Activated naive CD4-positive, alpha-beta T cell treated with anti-CD3 and anti-CD28 coated beads for 36 hours (primary cell): ENCODE data around the gene SNX25. TPM values are rescaled to one million over a fixed set of nuclear protein-coding genes. Genes with fewer than 3 reads are reported as not detected.
"Not testable (repeated sequence)": the region's sequence is repeated elsewhere in the genome, so short reads cannot be mapped to it uniquely, and the experiment has no call there.

Source experiments
- CTCF ChIA-PET: fragments of 350-600 bp; sonication (Branson Sonifier 250); formaldehyde crosslinking; loops from one replicate; lab custom pipeline; 2021; ENCODE audit warnings: antibody characterized with exemption; lab: Charles Lee
- DNase-seq: peaks from one replicate; pipeline ENCODE4 v3.0.0-alpha.2; 2020
- H3K27ac Mint-ChIP-seq: one replicate; pipeline ENCODE4 v1.8.0; 2021; ENCODE audit warnings: mild to moderate bottlenecking, mixed read lengths
- H3K27me3 Mint-ChIP-seq: one replicate; pipeline ENCODE4 v1.8.0; 2021; ENCODE audit warnings: low read depth, mixed read lengths
- H3K36me3 Mint-ChIP-seq: one replicate; pipeline ENCODE4 v1.8.0; 2021; ENCODE audit warnings: low read depth, mixed read lengths
- H3K4me1 Mint-ChIP-seq: one replicate; pipeline ENCODE4 v1.8.0; 2021; ENCODE audit warnings: low read depth, mixed read lengths
- H3K4me3 Mint-ChIP-seq: one replicate; pipeline ENCODE4 v1.8.0; 2021; ENCODE audit warnings: mild to moderate bottlenecking, moderate library complexity, mixed read lengths
- H3K9me3 Mint-ChIP-seq: one replicate; pipeline ENCODE4 v1.8.0; 2021; ENCODE audit warnings: mixed read lengths
- intact Hi-C: fragments of 100-400 bp; cut with micrococcal nuclease; formaldehyde crosslinking; loops from one replicate; pipeline ENCODE4 v1.15.1; 2023
- total RNA-seq, 2 experiments: library from RNA; stranded (reverse); gene quantifications; one replicate each; pipeline ENCODE4 v1.2.3, GENCODE V29; 2021

The SNX25 gene
- total RNA-seq, 2 experiments from 2014 or later = 11.0 to 14.6 TPM

DNA sequence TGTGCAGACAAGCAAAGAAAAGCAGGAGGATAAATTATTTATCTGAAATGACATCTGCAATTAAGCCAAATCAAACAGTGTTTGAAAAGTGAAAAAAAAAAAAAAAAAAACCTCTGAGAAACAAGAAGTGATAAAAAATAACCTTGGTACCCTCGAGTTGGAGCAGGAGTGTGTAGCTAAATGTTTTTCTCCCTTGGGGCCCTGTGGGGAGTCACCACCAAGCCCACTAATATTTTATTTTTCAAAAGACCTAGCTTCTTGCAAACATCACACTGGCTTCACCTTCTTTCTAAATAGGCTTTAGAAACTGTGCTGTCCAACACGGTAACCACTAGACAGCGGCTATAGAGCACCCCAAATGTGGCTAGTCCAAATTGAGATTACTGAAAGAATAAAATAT lies 47.7 kb downstream of the SNX25 start:
- Mint-ChIP-seq H3K4me3 (no peak overlapping the region), H3K27ac (no peak overlapping the region), H3K9me3 (no peaks in the 10 kb centered on the region), H3K27me3 (no peaks in the 10 kb centered on the region), H3K4me1 (peaks cover 54% of the 10 kb centered on the region), H3K36me3 (peaks cover 5% of the 10 kb centered on the region)
- CTCF ChIA-PET = interaction anchor here (0.6 kb wide), 2 partner anchors 21 to 196 kb away, joined by 3 to 6 read pairs; no protein-coding TSS in a partner anchor
- intact Hi-C loops = no loop called here
- DNase-seq = no peak

DNA sequence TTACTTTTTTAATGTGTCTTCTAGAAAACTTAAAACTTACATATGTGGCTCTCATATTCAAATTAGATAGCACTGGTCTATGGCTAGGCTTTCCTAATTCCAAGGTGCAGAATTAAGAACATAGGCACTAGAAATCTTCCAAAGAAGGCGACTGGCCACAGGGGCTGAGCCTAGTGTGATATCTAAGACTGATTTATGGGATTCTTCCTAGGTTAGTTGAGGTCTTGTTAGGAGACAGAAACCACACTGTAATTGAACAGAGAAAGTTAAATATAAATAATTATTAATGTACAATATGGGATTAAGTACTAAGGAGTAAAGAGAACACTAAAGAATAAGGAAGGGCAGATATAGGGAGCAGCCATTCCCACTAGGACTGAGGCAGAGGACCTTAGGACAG lies 48.3 kb downstream of the SNX25 start:
- intact Hi-C loops = loop anchor here (1.0 kb wide), 2 partner anchors 8 to 41 kb away; no protein-coding TSS in a partner anchor
- no peaks in the 10 kb centered on the region for H3K9me3 Mint-ChIP-seq
- no peak overlapping the region for H3K4me3 Mint-ChIP-seq
- peaks cover 54% of the 10 kb centered on the region for H3K4me1 Mint-ChIP-seq
- DNase-seq = no peak
- no peaks in the 10 kb centered on the region for H3K27me3 Mint-ChIP-seq
- no peak overlapping the region for H3K27ac Mint-ChIP-seq
- CTCF ChIA-PET = no interaction called here
- H3K36me3 Mint-ChIP-seq = peaks cover 5% of the 10 kb centered on the region

DNA sequence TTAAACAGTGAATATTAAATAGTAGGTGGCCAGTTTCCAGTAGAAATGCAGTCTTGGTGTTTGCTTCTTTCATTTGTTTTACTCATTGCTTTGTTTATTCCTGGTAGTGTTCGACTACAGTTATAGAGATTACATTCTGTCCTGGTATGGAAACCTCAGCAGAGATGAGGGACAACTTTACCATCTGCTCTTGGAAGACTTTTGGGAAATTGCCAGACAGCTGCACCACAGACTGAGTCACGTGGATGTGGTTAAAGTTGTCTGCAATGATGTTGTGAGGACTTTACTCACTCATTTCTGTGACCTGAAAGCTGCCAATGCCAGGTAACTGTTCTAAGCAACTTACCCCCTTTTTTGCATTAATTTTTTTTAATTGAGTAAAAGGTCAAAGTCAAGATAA lies 49.3 kb downstream of the SNX25 start:
- not testable (repeated sequence) for H3K27ac Mint-ChIP-seq, H3K36me3 Mint-ChIP-seq, H3K27me3 Mint-ChIP-seq, H3K9me3 Mint-ChIP-seq
- CTCF ChIA-PET = interaction anchor here (0.8 kb wide), 1 partner anchor 54 kb away, joined by 3 read pairs; no protein-coding TSS in a partner anchor
- peak; percentile 45 for DNase-seq
- intact Hi-C loops = loop anchor here (1.0 kb wide), 2 partner anchors 9 to 42 kb away; no protein-coding TSS in a partner anchor
- Mint-ChIP-seq H3K4me3 (peak overlapping the region; percentile 12), H3K4me1 (peaks cover 51% of the 10 kb centered on the region)

DNA sequence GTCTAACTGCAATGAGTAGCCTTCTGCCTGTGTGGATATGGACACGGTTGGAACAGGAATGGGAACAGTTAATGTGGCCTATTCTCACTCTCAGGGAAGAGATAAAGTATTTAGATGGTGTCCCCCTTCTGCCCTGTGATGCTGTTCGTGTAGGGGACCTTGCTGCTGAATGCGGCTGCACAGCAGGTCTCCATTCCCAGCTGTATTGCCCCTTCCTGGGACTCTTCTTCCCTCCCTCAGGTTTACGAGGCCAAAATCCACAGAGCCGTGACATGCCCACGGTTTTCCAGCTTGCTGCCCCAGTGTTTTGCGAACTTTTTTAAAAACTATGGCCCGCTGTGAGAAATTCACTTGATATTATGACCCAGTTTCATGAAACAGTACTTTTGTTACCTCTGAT lies 50.3 kb downstream of the SNX25 start:
- intact Hi-C loops = no loop called here
- H3K36me3 Mint-ChIP-seq = peaks cover 7% of the 10 kb centered on the region
- CTCF ChIA-PET = interaction anchor here (0.8 to 1.6 kb wide), 3 partner anchors 12 to 55 kb away, joined by 3 read pairs; no protein-coding TSS in a partner anchor

DNA sequence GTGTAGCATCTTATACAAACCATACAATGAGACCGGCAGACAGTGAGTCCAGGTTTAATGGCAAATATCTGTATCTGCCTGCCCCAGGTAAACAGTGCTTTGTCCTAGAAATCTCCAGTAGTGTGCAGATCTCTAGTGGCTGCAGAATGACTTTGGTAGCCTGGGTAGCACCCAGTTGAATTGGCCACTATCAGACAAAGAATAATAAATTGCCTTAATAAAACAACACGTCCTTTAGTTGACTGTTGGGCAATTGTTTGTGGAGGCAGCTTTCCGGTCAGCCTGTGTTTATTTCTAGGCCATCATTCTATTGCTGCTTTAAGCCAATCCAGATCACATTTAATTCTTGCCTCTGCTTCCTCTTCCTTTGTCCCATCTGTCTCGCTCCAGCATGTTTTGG lies 52.5 kb downstream of the SNX25 start:
- Mint-ChIP-seq H3K4me3 (no peak overlapping the region), H3K4me1 (peaks cover 40% of the 10 kb centered on the region), H3K36me3 (peaks cover 9% of the 10 kb centered on the region), H3K9me3 (no peaks in the 10 kb centered on the region), H3K27ac (no peak overlapping the region), H3K27me3 (no peaks in the 10 kb centered on the region)
- CTCF ChIA-PET = no interaction called here
- intact Hi-C loops = no loop called here
- no peak for DNase-seq

More for the DNA sequence above, 50.3 kb downstream of the SNX25 start:
- no peak for DNase-seq
- Mint-ChIP-seq H3K9me3 (no peaks in the 10 kb centered on the region), H3K27me3 (no peaks in the 10 kb centered on the region), H3K27ac (no peak overlapping the region), H3K4me3 (no peak overlapping the region), H3K4me1 (peaks cover 47% of the 10 kb centered on the region)

DNA sequence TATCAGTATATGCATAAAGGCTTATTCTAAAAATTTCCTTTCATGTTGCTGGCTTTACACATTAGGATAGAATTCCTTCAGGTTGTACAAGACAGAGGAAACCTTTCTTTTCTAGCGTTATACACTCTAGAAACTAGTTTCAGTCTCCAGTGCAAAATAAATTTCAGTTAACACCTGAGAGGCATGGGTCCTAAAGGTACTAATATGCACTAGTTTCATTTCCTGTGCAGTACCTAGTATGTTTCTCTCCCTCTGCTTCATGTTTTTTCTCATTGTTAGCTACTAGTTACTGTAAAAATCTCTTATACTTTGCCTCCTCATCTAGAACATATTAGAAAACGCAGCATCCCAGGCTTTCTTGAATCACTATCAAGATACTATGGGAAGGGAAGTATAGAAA lies 54.0 kb downstream of the SNX25 start:
- peaks cover 17% of the 10 kb centered on the region for H3K36me3 Mint-ChIP-seq
- H3K4me1 Mint-ChIP-seq = peaks cover 34% of the 10 kb centered on the region
- no peak overlapping the region for H3K4me3 Mint-ChIP-seq
- intact Hi-C loops = no loop called here
- DNase-seq = no peak
- CTCF ChIA-PET = interaction anchor here (0.6 to 1.0 kb wide), 4 partner anchors 9 to 874 kb away, joined by 3 read pairs; no protein-coding TSS in a partner anchor
- H3K9me3 Mint-ChIP-seq = no peaks in the 10 kb centered on the region
- H3K27me3 Mint-ChIP-seq = no peaks in the 10 kb centered on the region
- no peak overlapping the region for H3K27ac Mint-ChIP-seq

DNA sequence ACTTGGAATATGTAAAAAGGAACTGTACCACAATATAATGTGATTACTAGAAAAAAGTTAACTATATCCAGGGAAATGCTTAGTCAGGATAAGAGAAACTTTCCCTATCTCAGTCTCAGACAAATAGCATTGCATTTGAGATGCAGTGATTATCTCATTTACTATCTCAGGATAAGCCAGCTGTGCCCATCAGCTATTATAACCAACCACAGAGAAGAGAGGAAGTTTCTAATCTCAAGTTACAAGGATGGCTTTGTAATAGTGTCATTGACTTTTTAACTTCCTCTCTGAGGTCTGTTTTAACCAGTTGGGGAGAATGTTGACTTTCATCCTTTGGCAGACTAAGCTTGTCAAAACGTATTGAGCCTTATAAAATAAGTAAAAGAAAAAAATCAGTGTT lies 56.5 kb downstream of the SNX25 start:
- H3K4me3 Mint-ChIP-seq = no peak overlapping the region
- H3K9me3 Mint-ChIP-seq = no peaks in the 10 kb centered on the region
- intact Hi-C loops = no loop called here
- DNase-seq = no peak
- CTCF ChIA-PET = interaction anchor here (0.7 to 1.3 kb wide), 2 partner anchors 12 to 38 kb away, joined by 4 read pairs; no protein-coding TSS in a partner anchor
- peaks cover 23% of the 10 kb centered on the region for H3K36me3 Mint-ChIP-seq
- peaks cover 25% of the 10 kb centered on the region for H3K4me1 Mint-ChIP-seq
- H3K27ac Mint-ChIP-seq = no peak overlapping the region
- no peaks in the 10 kb centered on the region for H3K27me3 Mint-ChIP-seq

DNA sequence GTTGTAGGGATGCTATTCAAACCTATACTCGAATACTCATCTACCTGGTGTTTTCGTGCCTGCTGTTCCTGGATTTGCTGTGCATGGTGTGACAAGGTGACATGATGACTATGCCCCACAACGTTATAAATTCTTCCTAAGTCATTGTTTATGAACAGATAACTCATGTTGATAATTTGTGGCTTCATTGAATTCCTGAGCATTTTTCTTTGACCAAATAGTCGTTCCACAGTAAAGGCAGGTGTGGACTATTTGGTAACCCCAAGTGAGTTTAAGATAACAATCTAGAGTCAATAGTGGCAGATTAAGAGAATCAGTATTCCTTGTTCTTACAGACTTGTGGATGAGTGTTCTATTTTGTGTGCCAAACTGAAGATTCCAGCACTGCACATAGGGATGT lies 59.9 kb downstream of the SNX25 start:
- CTCF ChIA-PET = no interaction called here

DNA sequence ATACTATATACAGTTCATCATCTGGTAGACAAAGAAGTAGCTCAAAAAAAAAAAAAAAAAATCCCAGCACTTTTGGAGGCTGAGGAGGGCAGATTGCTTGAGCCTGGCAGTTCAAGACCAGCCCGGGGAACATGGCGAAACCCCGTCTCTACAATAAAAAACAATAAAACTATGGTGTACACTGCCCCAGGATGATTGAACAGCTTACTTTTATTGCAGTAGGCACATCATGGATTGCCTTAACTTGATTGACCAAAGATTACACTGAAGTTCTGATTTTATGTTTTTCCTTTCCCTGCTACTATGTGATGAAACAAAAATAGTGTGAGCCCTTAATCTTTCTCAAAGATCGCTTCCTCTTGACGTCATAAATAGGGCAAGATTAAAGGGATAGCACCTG lies 60.6 kb downstream of the SNX25 start:
- CTCF ChIA-PET = interaction anchor here (0.8 kb wide), 1 partner anchor 95 kb away, joined by 3 read pairs; no protein-coding TSS in a partner anchor
- no peaks in the 10 kb centered on the region for H3K27me3 Mint-ChIP-seq
- DNase-seq = no peak
- intact Hi-C loops = no loop called here
- no peaks in the 10 kb centered on the region for H3K9me3 Mint-ChIP-seq
- no peak overlapping the region for H3K4me3 Mint-ChIP-seq
- H3K36me3 Mint-ChIP-seq = peaks cover 19% of the 10 kb centered on the region
- no peak overlapping the region for H3K27ac Mint-ChIP-seq
- peaks cover 16% of the 10 kb centered on the region for H3K4me1 Mint-ChIP-seq

More for the DNA sequence above, 59.9 kb downstream of the SNX25 start:
- Mint-ChIP-seq H3K27ac (no peak overlapping the region), H3K36me3 (peaks cover 21% of the 10 kb centered on the region), H3K4me3 (no peak overlapping the region), H3K4me1 (peaks cover 15% of the 10 kb centered on the region), H3K9me3 (no peaks in the 10 kb centered on the region), H3K27me3 (no peaks in the 10 kb centered on the region)
- no peak for DNase-seq
- intact Hi-C loops = no loop called here

DNA sequence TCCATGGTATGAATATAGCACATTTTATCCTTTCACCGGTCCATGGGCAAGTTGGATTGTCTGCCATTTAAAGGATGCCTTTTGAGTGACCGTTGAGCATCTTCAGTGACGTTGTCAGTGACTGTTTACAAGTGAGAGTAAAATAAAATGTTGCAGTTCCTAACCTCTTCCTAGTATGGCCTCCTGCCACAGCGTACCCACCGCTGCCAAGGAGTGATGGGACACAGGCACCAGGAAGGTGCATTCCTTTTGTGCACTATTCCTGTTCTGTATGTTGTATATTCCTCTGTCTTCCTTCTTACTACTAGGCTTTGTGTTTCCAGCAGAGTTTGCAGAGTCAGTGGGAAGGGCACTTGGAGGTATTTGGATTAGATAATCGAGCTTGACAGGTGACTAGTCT lies 61.5 kb downstream of the SNX25 start:
- Mint-ChIP-seq H3K4me3 (no peak overlapping the region), H3K27ac (no peak overlapping the region), H3K27me3 (no peaks in the 10 kb centered on the region), H3K4me1 (peaks cover 20% of the 10 kb centered on the region), H3K9me3 (no peaks in the 10 kb centered on the region), H3K36me3 (peaks cover 19% of the 10 kb centered on the region)
- intact Hi-C loops = no loop called here
- DNase-seq = no peak
- CTCF ChIA-PET = no interaction called here

DNA sequence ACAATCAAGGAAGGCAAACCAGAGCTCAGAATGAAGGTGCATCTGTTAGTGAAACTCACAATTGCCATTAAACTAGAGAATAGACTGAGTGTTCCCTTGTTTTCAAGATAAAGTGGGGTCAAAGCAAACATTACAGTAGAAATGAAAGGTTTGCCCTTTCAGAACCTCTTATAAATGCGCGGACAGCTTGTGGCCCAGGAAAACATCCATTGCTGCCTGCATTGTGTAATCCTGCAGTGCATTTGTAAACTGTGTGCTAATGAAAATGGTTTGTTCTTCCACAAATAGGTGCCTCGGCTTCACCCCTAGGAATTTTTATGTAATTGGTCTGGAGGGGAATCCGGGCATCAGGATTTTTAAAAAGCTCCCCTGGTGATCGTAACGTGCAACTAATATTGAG lies 62.8 kb downstream of the SNX25 start:
- Mint-ChIP-seq H3K4me3 (no peak overlapping the region), H3K36me3 (peaks cover 18% of the 10 kb centered on the region)
- CTCF ChIA-PET = interaction anchor here (0.8 kb wide), 1 partner anchor 8 kb away, joined by 3 read pairs; no protein-coding TSS in a partner anchor

DNA sequence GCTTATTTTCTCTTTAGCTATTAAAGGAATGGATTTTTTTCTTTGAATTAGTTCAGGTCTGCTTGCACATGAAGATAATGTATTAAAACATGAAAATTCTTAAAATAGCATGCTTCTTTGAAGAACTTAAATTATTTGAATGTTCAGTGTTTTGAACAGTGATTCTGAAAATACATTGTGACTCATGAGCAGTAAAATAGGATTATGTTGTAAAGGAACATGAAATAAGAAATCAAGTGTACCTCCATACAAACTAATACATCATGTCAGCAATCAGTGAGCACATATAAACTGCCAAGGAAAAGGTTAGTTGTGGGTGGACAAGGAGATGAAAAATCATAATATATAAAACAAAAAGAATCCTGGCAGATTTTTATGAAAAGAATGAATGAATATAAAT lies 66.1 kb downstream of the SNX25 start:
- intact Hi-C loops = no loop called here
- H3K4me3 Mint-ChIP-seq = no peak overlapping the region
- H3K9me3 Mint-ChIP-seq = no peaks in the 10 kb centered on the region

More for the DNA sequence above, 62.8 kb downstream of the SNX25 start:
- Mint-ChIP-seq H3K4me1 (peaks cover 16% of the 10 kb centered on the region), H3K27me3 (no peaks in the 10 kb centered on the region), H3K9me3 (no peaks in the 10 kb centered on the region), H3K27ac (no peak overlapping the region)
- intact Hi-C loops = no loop called here
- no peak for DNase-seq

DNA sequence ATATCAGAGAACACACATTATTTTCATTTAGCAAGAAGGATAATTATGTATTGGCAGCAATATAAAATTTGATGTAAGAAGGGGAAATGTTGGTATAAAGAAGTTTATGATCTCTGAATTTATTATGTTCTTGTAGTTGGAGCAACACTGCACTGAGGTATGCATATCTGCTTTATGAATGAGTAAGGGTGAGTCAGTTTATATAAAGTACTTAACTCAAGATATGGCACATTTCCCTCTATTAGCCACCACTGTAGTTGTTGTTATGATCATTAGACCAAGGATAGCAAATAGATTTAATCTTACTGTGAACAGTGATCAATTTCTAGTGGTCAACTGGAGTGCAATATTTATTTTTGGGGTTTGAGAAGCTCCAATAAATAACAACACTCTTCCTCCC lies 66.6 kb downstream of the SNX25 start:
- Mint-ChIP-seq H3K27ac (no peak overlapping the region), H3K27me3 (no peaks in the 10 kb centered on the region), H3K9me3 (no peaks in the 10 kb centered on the region)

More for the DNA sequence above, 66.1 kb downstream of the SNX25 start:
- Mint-ChIP-seq H3K27me3 (no peaks in the 10 kb centered on the region), H3K4me1 (peaks cover 12% of the 10 kb centered on the region), H3K27ac (no peak overlapping the region), H3K36me3 (peaks cover 7% of the 10 kb centered on the region)
- CTCF ChIA-PET = no interaction called here
- DNase-seq = no peak

More for the DNA sequence above, 66.6 kb downstream of the SNX25 start:
- intact Hi-C loops = no loop called here
- CTCF ChIA-PET = no interaction called here
- H3K4me3 Mint-ChIP-seq = no peak overlapping the region
- peaks cover 12% of the 10 kb centered on the region for H3K4me1 Mint-ChIP-seq
- DNase-seq = no peak
- peaks cover 3% of the 10 kb centered on the region for H3K36me3 Mint-ChIP-seq
